Measurements from ENCODE around the gene UMODL1. TPM values are rescaled to one million over a fixed set of nuclear protein-coding genes. Genes with fewer than 3 reads are reported as not detected.
"Not testable (repeated sequence)": the region's sequence is repeated elsewhere in the genome, so short reads cannot be mapped to it uniquely, and the experiment has no call there.

Gene UMODL1
- total RNA-seq, 4 donors from 2014 or later: not detected

GRCh38 chr21:42176859-42177258 lies 105.7 kb downstream of the UMODL1 start:
- H3K4me3 ChIP-seq: no peak overlapping the region
- no peaks in the 10 kb centered on the region for H3K9me3 ChIP-seq
- peaks cover 0 to 12% (median 0%) of the 10 kb centered on the region in 4 donors for H3K4me1 ChIP-seq
- H3K27ac ChIP-seq: peak overlapping the region in 1 of 4 donors; percentile 54
- 48 to 53% methylated on average over 3 of the region's 3 CpGs for WGBS, 2 donors
- TF ChIP-seq CTCF (IDR thresholded peaks at IDR 0.05): no peak
- no peak for TF ChIP-seq POLR2A (IDR thresholded peaks at IDR 0.05)
- TF ChIP-seq EP300 (IDR thresholded peaks at IDR 0.05): no peak
- no peaks in the 10 kb centered on the region for H3K36me3 ChIP-seq
- H3K27me3 ChIP-seq: no peaks in the 10 kb centered on the region
- DNase-seq (ENCODE audit: low spot score in 2 of 2): no peak

GRCh38 chr21:42179316-42179715 lies 108.2 kb downstream of the UMODL1 start:
- Histone ChIP-seq H3K36me3 (no peaks in the 10 kb centered on the region), H3K9me3 (no peaks in the 10 kb centered on the region), H3K4me1 (peaks cover 0 to 9% (median 0%) of the 10 kb centered on the region in 4 donors), H3K27ac (no peak overlapping the region), H3K4me3 (no peak overlapping the region), H3K27me3 (no peaks in the 10 kb centered on the region)
- TF ChIP-seq CTCF (IDR thresholded peaks at IDR 0.05) (no peak), POLR2A (IDR thresholded peaks at IDR 0.05) (no peak), EP300 (IDR thresholded peaks at IDR 0.05) (no peak)
- 41 to 64% methylated on average over 3 of the region's 3 CpGs for WGBS, 2 donors
- no peak for DNase-seq (ENCODE audit: low spot score in 2 of 2)

DNA sequence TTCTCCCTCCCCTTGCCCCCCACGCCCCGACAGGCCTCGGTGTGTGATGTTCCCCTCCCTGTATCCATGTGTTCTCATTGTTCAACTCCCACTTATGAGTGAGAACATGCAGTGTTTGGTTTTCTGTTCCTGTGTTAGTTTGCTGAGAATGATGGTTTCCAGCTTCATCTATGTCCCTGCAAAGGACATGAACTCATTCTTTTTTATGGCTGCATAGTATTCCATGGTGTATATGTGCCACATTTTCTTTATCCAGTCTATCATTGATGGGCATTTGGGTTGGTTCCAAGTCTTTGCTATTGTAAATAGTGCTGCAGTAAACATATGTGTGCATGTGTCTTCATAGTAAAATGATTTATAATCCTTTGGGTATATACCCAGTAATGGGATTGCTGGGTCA lies 108.9 kb downstream of the UMODL1 start:
- DNase-seq (ENCODE audit: low spot score in 2 of 2); H3K4me1 ChIP-seq; H3K36me3 ChIP-seq; H3K27me3 ChIP-seq; H3K4me3 ChIP-seq; H3K9me3 ChIP-seq; H3K27ac ChIP-seq: not testable (repeated sequence)
- 34 to 55% methylated on average over 3 of the region's 3 CpGs for WGBS, 2 donors

DNA sequence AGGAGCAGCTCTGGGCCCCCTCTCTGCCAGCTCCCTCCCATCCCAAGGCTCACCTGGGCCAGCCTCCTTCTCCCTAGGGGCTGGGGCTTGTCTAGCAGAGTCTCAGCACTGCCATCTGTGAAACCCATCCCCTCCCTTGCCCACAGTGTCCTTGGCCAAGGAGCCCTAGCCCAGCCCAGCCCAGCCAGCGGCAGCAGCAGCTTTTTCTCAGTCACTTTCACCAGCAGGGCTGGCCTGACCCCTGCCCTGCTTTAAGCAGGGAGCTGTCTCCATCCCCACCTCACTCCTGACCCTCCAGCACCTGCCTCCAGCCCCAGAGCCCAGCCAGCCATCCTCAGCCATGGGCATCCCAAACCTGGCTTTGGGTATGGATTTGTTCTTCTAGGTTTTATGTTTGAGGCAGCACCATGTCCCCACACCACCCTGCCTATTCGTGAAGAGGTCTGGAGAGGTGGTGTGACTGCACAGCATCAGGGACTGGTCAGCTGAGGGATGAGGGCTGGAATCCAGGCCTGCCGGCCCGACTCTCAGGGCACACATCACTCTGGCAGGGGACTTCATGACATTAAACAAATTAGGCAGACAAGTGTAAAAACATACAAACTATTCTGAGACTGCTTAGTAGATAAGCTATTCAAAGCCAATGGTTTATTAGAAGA lies 111.7 kb downstream of the UMODL1 start:
- no peak overlapping the region for H3K27ac ChIP-seq
- TF ChIP-seq EP300 (IDR thresholded peaks at IDR 0.05): no peak
- no peak for TF ChIP-seq POLR2A (IDR thresholded peaks at IDR 0.05)
- TF ChIP-seq CTCF (IDR thresholded peaks at IDR 0.05): no peak
- H3K4me1 ChIP-seq: peaks cover 0 to 4% (median 2%) of the 10 kb centered on the region in 4 donors
- H3K27me3 ChIP-seq: no peaks in the 10 kb centered on the region
- no peaks in the 10 kb centered on the region for H3K9me3 ChIP-seq
- DNase-seq (ENCODE audit: low spot score in 2 of 2): no peak
- WGBS, 2 donors: 77 to 86% methylated on average over 4 of the region's 4 CpGs
- no peaks in the 10 kb centered on the region for H3K36me3 ChIP-seq
- no peak overlapping the region for H3K4me3 ChIP-seq

GRCh38 chr21:42183374-42184266 lies 112.5 kb downstream of the UMODL1 start:
- H3K9me3 ChIP-seq: no peaks in the 10 kb centered on the region
- 88 to 94% methylated on average over 6 of the region's 6 CpGs for WGBS, 2 donors
- peaks cover 0 to 7% (median 3%) of the 10 kb centered on the region in 4 donors for H3K4me1 ChIP-seq
- H3K4me3 ChIP-seq: no peak overlapping the region
- H3K27me3 ChIP-seq: no peaks in the 10 kb centered on the region
- no peak for DNase-seq (ENCODE audit: low spot score in 2 of 2)
- no peak for TF ChIP-seq POLR2A (IDR thresholded peaks at IDR 0.05)
- H3K36me3 ChIP-seq: no peaks in the 10 kb centered on the region
- no peak overlapping the region for H3K27ac ChIP-seq

DNA sequence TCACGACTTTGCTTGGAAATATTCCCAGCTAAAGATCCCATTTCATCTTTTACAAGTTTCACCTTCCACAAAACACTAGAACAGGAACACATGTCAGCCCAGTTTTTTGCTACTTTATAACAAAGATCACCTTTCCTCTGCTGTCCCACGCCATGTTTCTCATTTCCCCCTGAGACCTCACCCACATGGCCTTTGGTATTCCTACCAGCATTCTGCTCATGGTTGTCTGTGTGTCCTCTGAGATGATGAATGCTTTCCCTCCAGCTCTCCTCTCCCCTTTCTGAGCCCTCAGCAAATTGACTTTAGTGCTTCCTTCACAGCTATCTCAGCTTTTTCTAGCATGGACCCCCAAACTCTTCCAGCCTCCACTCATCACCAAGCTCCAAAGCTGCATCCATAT lies 115.5 kb downstream of the UMODL1 start:
- no peak overlapping the region for H3K4me3 ChIP-seq
- H3K27me3 ChIP-seq: no peaks in the 10 kb centered on the region
- H3K27ac ChIP-seq: no peak overlapping the region
- no peak for TF ChIP-seq CTCF (IDR thresholded peaks at IDR 0.05)
- TF ChIP-seq EP300 (IDR thresholded peaks at IDR 0.05): no peak
- no peak for TF ChIP-seq POLR2A (IDR thresholded peaks at IDR 0.05)
- peaks cover 0 to 20% (median 8%) of the 10 kb centered on the region in 4 donors for H3K4me1 ChIP-seq
- WGBS, 2 donors: 66 to 70% methylated on average over 2 of the region's 2 CpGs
- no peaks in the 10 kb centered on the region for H3K36me3 ChIP-seq
- no peaks in the 10 kb centered on the region for H3K9me3 ChIP-seq
- DNase-seq (ENCODE audit: low spot score in 2 of 2): no peak

Data from tibial nerve (tissue), 4 donors.